ENCODE results near the gene TRIO. TPM values are rescaled to one million over a fixed set of nuclear protein-coding genes. Genes with fewer than 3 reads are reported as not detected.

TRIO gene
- total RNA-seq, 2 experiments from 2014 or later = 4.1 to 6.5 TPM

GRCh38 chr5:14110680-14111079 lies 32.5 kb upstream of the TRIO start:
- ChIA-PET POLR2A (no interaction called here), CTCF (no interaction called here)
- Histone ChIP-seq H3K27ac (ENCODE audit: low read depth in 1 of 2, low read length in 2 of 2) (no peak overlapping the region), H3K9me3 (ENCODE audit: control insufficient read depth in 1 of 2, insufficient read depth in 1 of 2, low read length in 2 of 2) (peaks cover 0 to 5% of the 10 kb centered on the region in 2 experiments), H3K27me3 (ENCODE audit: control insufficient read depth in 1 of 2, insufficient read depth in 2 of 2, low read length in 2 of 2) (no peaks in the 10 kb centered on the region), H3K36me3 (ENCODE audit: insufficient read depth, low read length) (no peaks in the 10 kb centered on the region), H3K4me3 (ENCODE audit: low read length) (no peak overlapping the region), H3K4me1 (ENCODE audit: insufficient read depth, low read length) (no peaks in the 10 kb centered on the region)
- peaks cover 12% of the 10 kb centered on the region for H3K27me3 Mint-ChIP-seq
- intact Hi-C loops (cut with DNase I, micrococcal nuclease) = no loop called here
- no peaks in the 10 kb centered on the region for H3K9me3 Mint-ChIP-seq
- no peak for TF ChIP-seq CTCF (IDR thresholded peaks at IDR 0.05)
- H3K36me3 Mint-ChIP-seq (ENCODE audit: low read depth) = no peaks in the 10 kb centered on the region
- DNase-seq (no peak), ATAC-seq (ENCODE audit: poor library complexity) (no peak)
- H3K27ac Mint-ChIP-seq = no peak overlapping the region
- H3K4me3 Mint-ChIP-seq = no peak overlapping the region
- peaks cover 10% of the 10 kb centered on the region for H3K4me1 Mint-ChIP-seq (ENCODE audit: low read depth)

- no peaks in the 10 kb centered on the region for H3K36me3 ChIP-seq (ENCODE audit: insufficient read depth, low read length)
- no peaks in the 10 kb centered on the region for H3K9me3 Mint-ChIP-seq
- H3K27ac Mint-ChIP-seq = no peak overlapping the region
- peaks cover 10% of the 10 kb centered on the region for H3K27me3 Mint-ChIP-seq
- no peaks in the 10 kb centered on the region for H3K4me1 ChIP-seq (ENCODE audit: insufficient read depth, low read length)
- H3K4me3 ChIP-seq (ENCODE audit: low read length) = no peak overlapping the region
- intact Hi-C loops (cut with DNase I, micrococcal nuclease) = no loop called here
- DNase-seq = no peak
- peaks cover 0 to 3% of the 10 kb centered on the region in 2 experiments for H3K27me3 ChIP-seq (ENCODE audit: control insufficient read depth in 1 of 2, insufficient read depth in 2 of 2, low read length in 2 of 2)
- no peak overlapping the region for H3K4me3 Mint-ChIP-seq
- ChIA-PET CTCF (no interaction called here), POLR2A (interaction anchor here (1.5 kb wide), 1 partner anchor 9 kb away, joined by 3 read pairs; no protein-coding TSS in a partner anchor)
- peaks cover 10% of the 10 kb centered on the region for H3K4me1 Mint-ChIP-seq (ENCODE audit: low read depth)
- no peak for TF ChIP-seq CTCF (IDR thresholded peaks at IDR 0.05)
- H3K36me3 Mint-ChIP-seq (ENCODE audit: low read depth) = no peaks in the 10 kb centered on the region
- H3K27ac ChIP-seq (ENCODE audit: low read depth in 1 of 2, low read length in 2 of 2) = no peak overlapping the region
- ATAC-seq (ENCODE audit: poor library complexity) = no peak
- peaks cover 0 to 5% of the 10 kb centered on the region in 2 experiments for H3K9me3 ChIP-seq (ENCODE audit: control insufficient read depth in 1 of 2, insufficient read depth in 1 of 2, low read length in 2 of 2)
These were observed 30.0 kb upstream of the TRIO start for GRCh38 chr5:14112998-14113652.

GRCh38 chr5:14114615-14115251 lies 28.4 kb upstream of the TRIO start:
- intact Hi-C loops (cut with DNase I, micrococcal nuclease) = no loop called here

More at GRCh38 chr5:14114615-14115251, 28.4 kb upstream of the TRIO start:
- DNase-seq (no peak), ATAC-seq (ENCODE audit: poor library complexity) (no peak)
- Mint-ChIP-seq H3K9me3 (no peaks in the 10 kb centered on the region), H3K4me3 (no peak overlapping the region), H3K27ac (no peak overlapping the region), H3K36me3 (ENCODE audit: low read depth) (no peaks in the 10 kb centered on the region), H3K4me1 (ENCODE audit: low read depth) (no peaks in the 10 kb centered on the region), H3K27me3 (peaks cover 5% of the 10 kb centered on the region)
- H3K9me3 ChIP-seq (ENCODE audit: control insufficient read depth in 1 of 2, insufficient read depth in 1 of 2, low read length in 2 of 2) = peaks cover 0 to 5% of the 10 kb centered on the region in 2 experiments
- H3K4me3 ChIP-seq (ENCODE audit: low read length) = no peak overlapping the region
- no peaks in the 10 kb centered on the region for H3K4me1 ChIP-seq (ENCODE audit: insufficient read depth, low read length)
- ChIA-PET POLR2A (no interaction called here), CTCF (no interaction called here)
- peaks cover 0 to 3% of the 10 kb centered on the region in 2 experiments for H3K27me3 ChIP-seq (ENCODE audit: control insufficient read depth in 1 of 2, insufficient read depth in 2 of 2, low read length in 2 of 2)
- H3K36me3 ChIP-seq (ENCODE audit: insufficient read depth, low read length) = no peaks in the 10 kb centered on the region
- no peak for TF ChIP-seq CTCF (IDR thresholded peaks at IDR 0.05)
- no peak overlapping the region for H3K27ac ChIP-seq (ENCODE audit: low read depth in 1 of 2, low read length in 2 of 2)
